Measurements from ENCODE around the gene KLHDC9. TPM values are rescaled to one million over a fixed set of nuclear protein-coding genes. Genes with fewer than 3 reads are reported as not detected.

Gene KLHDC9
- total RNA-seq, 2 experiments from 2014 or later, result 0.43 TPM; not detected in 1

DNA sequence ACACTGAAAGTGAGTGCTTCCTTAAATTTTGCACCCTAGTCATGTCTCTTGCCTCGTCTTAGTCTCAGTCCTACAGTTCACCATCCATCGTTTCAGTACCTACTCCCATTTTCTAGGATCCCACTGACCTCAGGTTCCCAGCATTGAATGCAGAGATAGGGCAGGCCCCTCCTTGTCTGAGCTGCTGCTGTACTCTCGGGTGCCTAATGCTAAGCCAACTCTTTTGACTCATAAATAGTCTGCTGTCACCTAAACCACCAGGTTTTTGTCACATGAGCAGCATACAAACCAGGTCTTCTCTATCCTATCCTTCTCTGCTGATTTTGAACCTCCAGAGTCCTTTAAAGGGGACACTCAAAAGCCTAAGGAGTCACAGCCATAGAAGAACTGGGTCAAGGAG, 31.5 kb upstream of the KLHDC9 start:
- ChIA-PET CTCF (interaction anchor here (1.3 to 11.1 kb wide), 2 partner anchors 30 to 69 kb away, joined by 3 to 200 read pairs; partner anchors contain the start of gene KLHDC9), POLR2A (interaction anchor here (0.6 to 7.6 kb wide), 2 partner anchors 20 to 31 kb away, joined by 4 to 99 read pairs; partner anchors contain the start of gene USF1)
- intact Hi-C loops (cut with micrococcal nuclease), result loop anchor here (5.0 kb wide), 1 partner anchor 36 kb away; no protein-coding TSS in a partner anchor
- H3K27me3 Mint-ChIP-seq, result no peaks in the 10 kb centered on the region
- peaks cover 63% of the 10 kb centered on the region for H3K4me1 Mint-ChIP-seq (ENCODE audit: low read depth)
- TF ChIP-seq, protein P1, sequence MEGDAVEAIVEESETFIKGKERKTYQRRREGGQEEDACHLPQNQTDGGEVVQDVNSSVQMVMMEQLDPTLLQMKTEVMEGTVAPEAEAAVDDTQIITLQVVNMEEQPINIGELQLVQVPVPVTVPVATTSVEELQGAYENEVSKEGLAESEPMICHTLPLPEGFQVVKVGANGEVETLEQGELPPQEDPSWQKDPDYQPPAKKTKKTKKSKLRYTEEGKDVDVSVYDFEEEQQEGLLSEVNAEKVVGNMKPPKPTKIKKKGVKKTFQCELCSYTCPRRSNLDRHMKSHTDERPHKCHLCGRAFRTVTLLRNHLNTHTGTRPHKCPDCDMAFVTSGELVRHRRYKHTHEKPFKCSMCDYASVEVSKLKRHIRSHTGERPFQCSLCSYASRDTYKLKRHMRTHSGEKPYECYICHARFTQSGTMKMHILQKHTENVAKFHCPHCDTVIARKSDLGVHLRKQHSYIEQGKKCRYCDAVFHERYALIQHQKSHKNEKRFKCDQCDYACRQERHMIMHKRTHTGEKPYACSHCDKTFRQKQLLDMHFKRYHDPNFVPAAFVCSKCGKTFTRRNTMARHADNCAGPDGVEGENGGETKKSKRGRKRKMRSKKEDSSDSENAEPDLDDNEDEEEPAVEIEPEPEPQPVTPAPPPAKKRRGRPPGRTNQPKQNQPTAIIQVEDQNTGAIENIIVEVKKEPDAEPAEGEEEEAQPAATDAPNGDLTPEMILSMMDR (IDR thresholded peaks at IDR 0.05), result no peak
- H3K27ac Mint-ChIP-seq, result peak overlapping the region; percentile 98
- DNase-seq (peak; percentile 43), ATAC-seq (peak; percentile 8)
- H3K36me3 Mint-ChIP-seq (ENCODE audit: low read depth), result peaks cover 58% of the 10 kb centered on the region
- H3K4me3 Mint-ChIP-seq, result peak overlapping the region; percentile 97
- no peaks in the 10 kb centered on the region for H3K9me3 Mint-ChIP-seq

DNA sequence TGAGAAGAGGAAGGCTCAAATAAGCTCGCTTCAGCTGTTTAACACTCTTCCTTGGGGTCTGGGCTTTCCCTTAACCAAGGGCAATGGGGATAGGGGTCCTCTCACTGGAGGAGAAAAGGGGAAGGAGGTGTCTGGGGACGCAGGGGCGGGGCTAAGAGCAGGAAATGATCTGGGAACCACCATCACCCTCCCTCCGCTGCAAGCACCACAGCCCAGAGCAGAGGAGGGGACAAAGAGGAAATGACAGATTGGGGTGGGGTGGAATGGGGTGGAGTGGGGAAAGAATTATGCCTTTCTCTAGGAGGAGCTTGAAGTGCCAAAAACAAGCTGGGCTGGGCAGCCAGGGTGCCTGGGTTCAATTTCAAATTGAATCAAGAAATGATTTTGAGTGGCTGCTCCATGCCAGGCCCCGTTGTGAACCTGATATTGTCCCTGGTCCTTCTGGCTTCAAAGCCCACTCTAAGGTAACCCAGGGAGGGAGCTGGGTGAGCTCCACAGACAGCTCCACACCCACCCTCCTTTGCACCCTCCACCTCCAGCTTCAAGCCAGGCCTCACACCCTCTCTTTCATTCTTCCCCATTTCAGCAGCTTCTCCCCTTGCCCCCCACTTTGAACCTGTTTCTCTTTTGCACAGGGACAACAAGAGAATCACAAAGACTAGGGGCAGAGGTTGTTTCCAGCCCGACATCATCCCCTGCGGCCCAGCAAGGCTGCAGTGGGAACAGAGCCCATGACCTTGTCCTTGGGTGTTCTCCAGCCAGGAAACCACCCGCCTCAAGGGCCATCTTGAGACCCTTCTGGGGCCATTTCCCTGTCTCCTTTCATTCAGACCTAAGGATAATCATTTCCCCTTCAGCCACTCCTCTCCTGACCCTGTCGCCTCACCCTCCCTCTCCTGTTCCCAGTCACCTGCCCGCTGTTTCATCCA, 29.6 kb upstream of the KLHDC9 start:
- DNase-seq, result peak; percentile 92
- Mint-ChIP-seq H3K4me1 (ENCODE audit: low read depth) (peaks cover 56% of the 10 kb centered on the region), H3K4me3 (peak overlapping the region; percentile 97), H3K36me3 (ENCODE audit: low read depth) (peaks cover 44% of the 10 kb centered on the region), H3K27me3 (no peaks in the 10 kb centered on the region), H3K9me3 (no peaks in the 10 kb centered on the region), H3K27ac (peak overlapping the region; percentile 98)
- CTCF ChIA-PET, result interaction anchor here (0.8 to 11.1 kb wide), 7 partner anchors 14 to 97 kb away, joined by 3 to 200 read pairs (median 4); partner anchors contain the start of genes KLHDC9, PPOX and USF1
- intact Hi-C loops (cut with micrococcal nuclease), result loop anchor here (5.0 kb wide), 1 partner anchor 34 kb away; no protein-coding TSS in a partner anchor
- peak; percentile 75 for ATAC-seq
- POLR2A ChIA-PET, result interaction anchor here (1.3 to 7.6 kb wide), 5 partner anchors 9 to 47 kb away, joined by 3 to 99 read pairs (median 4); partner anchors contain the start of genes F11R, KLHDC9 and USF1
- TF ChIP-seq, protein P1 (IDR thresholded peaks at IDR 0.05), result no peak

DNA sequence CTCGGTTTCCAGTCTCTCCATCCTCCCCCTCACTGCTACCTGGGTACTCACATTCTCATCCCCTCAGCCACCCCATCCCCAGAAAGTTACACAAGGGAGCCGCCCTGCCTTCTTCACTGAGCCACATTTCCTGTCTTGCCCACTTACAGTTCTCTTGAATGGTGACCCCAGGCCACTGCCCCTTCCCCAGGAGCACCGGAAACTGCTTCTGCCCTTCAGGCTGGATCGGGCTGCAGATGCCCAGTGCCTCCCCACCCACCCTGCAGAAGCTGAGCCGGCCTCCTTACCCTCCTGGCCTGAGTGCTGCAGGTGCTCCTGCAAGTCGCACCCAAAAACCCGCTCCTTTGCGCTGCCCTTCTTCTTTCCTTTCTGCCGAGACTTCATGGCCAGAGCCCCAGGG, 28.9 kb upstream of the KLHDC9 start:
- ChIA-PET POLR2A (interaction anchor here (0.7 to 7.6 kb wide), 10 partner anchors 9 to 85 kb away, joined by 3 to 99 read pairs (median 5); partner anchors contain the start of genes F11R, KLHDC9, NECTIN4 and UFC1), CTCF (interaction anchor here (1.0 to 11.1 kb wide), 11 partner anchors 10 to 97 kb away, joined by 3 to 200 read pairs (median 4); partner anchors contain the start of genes KLHDC9, PPOX and USF1)
- peaks cover 38% of the 10 kb centered on the region for H3K36me3 Mint-ChIP-seq (ENCODE audit: low read depth)
- H3K4me1 Mint-ChIP-seq (ENCODE audit: low read depth), result peaks cover 50% of the 10 kb centered on the region
- no peak for ATAC-seq
- TF ChIP-seq, protein P1 (IDR thresholded peaks at IDR 0.05), result no peak
- no peaks in the 10 kb centered on the region for H3K9me3 Mint-ChIP-seq
- H3K27me3 Mint-ChIP-seq, result no peaks in the 10 kb centered on the region
- peak; percentile 23 for DNase-seq
- H3K27ac Mint-ChIP-seq, result peak overlapping the region; percentile 98
- H3K4me3 Mint-ChIP-seq, result peak overlapping the region; percentile 97
- intact Hi-C loops (cut with micrococcal nuclease), result loop anchor here (5.0 kb wide), 1 partner anchor 33 kb away; no protein-coding TSS in a partner anchor

DNA sequence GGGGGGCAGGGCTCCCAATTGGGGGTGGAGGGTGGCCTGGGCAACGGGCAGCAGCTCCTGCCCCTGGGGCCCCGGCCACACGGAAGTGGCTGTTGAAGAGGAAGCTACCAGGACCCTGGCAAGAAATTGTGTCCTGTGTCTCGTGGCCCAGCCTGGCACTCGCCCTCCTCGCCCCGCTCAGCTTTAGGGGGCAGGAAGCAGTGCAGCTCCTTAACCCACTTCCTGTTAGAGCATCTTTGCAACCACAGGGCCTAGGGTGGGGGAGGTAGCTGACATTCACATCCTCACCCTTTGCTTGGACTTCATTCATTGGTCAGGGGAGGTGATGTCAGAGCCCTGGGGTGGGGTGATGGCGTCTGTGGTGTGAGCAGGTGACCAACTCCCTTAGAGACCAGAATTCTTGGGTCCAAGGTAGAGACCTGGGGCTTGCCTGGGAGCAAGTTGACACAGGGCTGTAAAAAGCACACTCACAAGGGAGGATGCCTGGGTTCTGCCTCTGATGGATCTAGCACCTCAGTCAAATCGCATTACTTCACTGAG, 28.4 kb upstream of the KLHDC9 start, which contains the start of gene ARHGAP30:
ARHGAP30 (minus strand) TSS at position 161 of the 540 bp plus-strand sequence. CDS start 267 bp downstream, outside the sequence.
- ChIA-PET POLR2A (interaction anchor here (0.7 to 7.6 kb wide), 11 partner anchors 10 to 85 kb away, joined by 3 to 99 read pairs (median 5); partner anchors contain the start of genes F11R, KLHDC9, NECTIN4 and UFC1), CTCF (interaction anchor here (0.7 to 11.1 kb wide), 15 partner anchors 10 to 421 kb away, joined by 3 to 200 read pairs (median 4); partner anchors contain the start of genes KLHDC9, PPOX, TSTD1 and USF1)
- no peaks in the 10 kb centered on the region for H3K9me3 Mint-ChIP-seq
- peaks cover 45% of the 10 kb centered on the region for H3K4me1 Mint-ChIP-seq (ENCODE audit: low read depth)
- ATAC-seq, result peak; percentile 79
- TF ChIP-seq, protein P1 (IDR thresholded peaks at IDR 0.05), result no peak
- no peaks in the 10 kb centered on the region for H3K27me3 Mint-ChIP-seq
- H3K36me3 Mint-ChIP-seq (ENCODE audit: low read depth), result peaks cover 32% of the 10 kb centered on the region
- intact Hi-C loops (cut with micrococcal nuclease), result loop anchor here (5.0 kb wide), 1 partner anchor 32 kb away; no protein-coding TSS in a partner anchor
- H3K27ac Mint-ChIP-seq, result peak within 1 kb of the TSS; percentile 98
- peak within 1 kb of the TSS; percentile 97 for H3K4me3 Mint-ChIP-seq
- peak; percentile 98 for DNase-seq
